ENCODE data around the gene MED25. TPM values are rescaled to one million over a fixed set of nuclear protein-coding genes. Genes with fewer than 3 reads are reported as not detected.
A peak's percentile ranks its signal among the peaks of the same experiment; 100 is the strongest.

The MED25 gene
- total RNA-seq, 1 donor from 2014 or later, result 34.5 TPM

GRCh38 chr19:49843265-49843664 lies 25.2 kb downstream of the MED25 start:
- Histone ChIP-seq H3K36me3 (ENCODE audit: control insufficient read depth, insufficient read depth, low read length) (no peaks in the 10 kb centered on the region), H3K4me3 (ENCODE audit: low read depth, low read length) (no peak overlapping the region), H3K27me3 (ENCODE audit: control insufficient read depth, insufficient read depth, low read length) (no peaks in the 10 kb centered on the region)
- no peak for DNase-seq (ENCODE audit: low read depth)
- TF ChIP-seq, protein P1, sequence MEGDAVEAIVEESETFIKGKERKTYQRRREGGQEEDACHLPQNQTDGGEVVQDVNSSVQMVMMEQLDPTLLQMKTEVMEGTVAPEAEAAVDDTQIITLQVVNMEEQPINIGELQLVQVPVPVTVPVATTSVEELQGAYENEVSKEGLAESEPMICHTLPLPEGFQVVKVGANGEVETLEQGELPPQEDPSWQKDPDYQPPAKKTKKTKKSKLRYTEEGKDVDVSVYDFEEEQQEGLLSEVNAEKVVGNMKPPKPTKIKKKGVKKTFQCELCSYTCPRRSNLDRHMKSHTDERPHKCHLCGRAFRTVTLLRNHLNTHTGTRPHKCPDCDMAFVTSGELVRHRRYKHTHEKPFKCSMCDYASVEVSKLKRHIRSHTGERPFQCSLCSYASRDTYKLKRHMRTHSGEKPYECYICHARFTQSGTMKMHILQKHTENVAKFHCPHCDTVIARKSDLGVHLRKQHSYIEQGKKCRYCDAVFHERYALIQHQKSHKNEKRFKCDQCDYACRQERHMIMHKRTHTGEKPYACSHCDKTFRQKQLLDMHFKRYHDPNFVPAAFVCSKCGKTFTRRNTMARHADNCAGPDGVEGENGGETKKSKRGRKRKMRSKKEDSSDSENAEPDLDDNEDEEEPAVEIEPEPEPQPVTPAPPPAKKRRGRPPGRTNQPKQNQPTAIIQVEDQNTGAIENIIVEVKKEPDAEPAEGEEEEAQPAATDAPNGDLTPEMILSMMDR (IDR thresholded peaks at IDR 0.05; ENCODE audit: insufficient read depth, low read length, poor library complexity, severe bottlenecking), result no peak

- Histone ChIP-seq H3K36me3 (ENCODE audit: control insufficient read depth, insufficient read depth, low read length) (no peaks in the 10 kb centered on the region), H3K27me3 (ENCODE audit: control insufficient read depth, insufficient read depth, low read length) (no peaks in the 10 kb centered on the region), H3K4me3 (ENCODE audit: low read depth, low read length) (no peak overlapping the region)
- TF ChIP-seq, protein P1 (IDR thresholded peaks at IDR 0.05; ENCODE audit: insufficient read depth, low read length, poor library complexity, severe bottlenecking), result no peak
- no peak for DNase-seq (ENCODE audit: low read depth)
Measured at GRCh38 chr19:49844138-49845095, 26.3 kb downstream of the MED25 start.

- Histone ChIP-seq H3K27me3 (ENCODE audit: control insufficient read depth, insufficient read depth, low read length) (no peaks in the 10 kb centered on the region), H3K4me3 (ENCODE audit: low read depth, low read length) (no peak overlapping the region), H3K36me3 (ENCODE audit: control insufficient read depth, insufficient read depth, low read length) (no peaks in the 10 kb centered on the region)
- TF ChIP-seq, protein P1 (IDR thresholded peaks at IDR 0.05; ENCODE audit: insufficient read depth, low read length, poor library complexity, severe bottlenecking), result no peak
- no peak for DNase-seq (ENCODE audit: low read depth)
Measured at GRCh38 chr19:49845414-49845813, 27.3 kb downstream of the MED25 start.

GRCh38 chr19:49846408-49846807 lies 28.3 kb downstream of the MED25 start:
- Histone ChIP-seq H3K4me3 (ENCODE audit: low read depth, low read length) (no peak overlapping the region), H3K27me3 (ENCODE audit: control insufficient read depth, insufficient read depth, low read length) (no peaks in the 10 kb centered on the region), H3K36me3 (ENCODE audit: control insufficient read depth, insufficient read depth, low read length) (no peaks in the 10 kb centered on the region)
- TF ChIP-seq, protein P1 (IDR thresholded peaks at IDR 0.05; ENCODE audit: insufficient read depth, low read length, poor library complexity, severe bottlenecking), result no peak
- no peak for DNase-seq (ENCODE audit: low read depth)

GRCh38 chr19:49847731-49848696 lies 29.9 kb downstream of the MED25 start:
- no peaks in the 10 kb centered on the region for H3K27me3 ChIP-seq (ENCODE audit: control insufficient read depth, insufficient read depth, low read length)
- peak; percentile 80 for DNase-seq (ENCODE audit: low read depth)
- no peaks in the 10 kb centered on the region for H3K36me3 ChIP-seq (ENCODE audit: control insufficient read depth, insufficient read depth, low read length)
- no peak overlapping the region for H3K4me3 ChIP-seq (ENCODE audit: low read depth, low read length)
- TF ChIP-seq, protein P1 (IDR thresholded peaks at IDR 0.05; ENCODE audit: insufficient read depth, low read length, poor library complexity, severe bottlenecking), result no peak

Data from kidney epithelial cell (primary cell).